Kidney tubule cell (primary cell): ENCODE results near the gene SLC25A13.

ENCODE experiments used
- DNase-seq: peaks from one replicate; pipeline ENCODE4 v3.0.0-alpha.2; 2018; ENCODE audit warnings: low spot score

SLC25A13 gene

GRCh38 chr7:96152706-96153105, 169.2 kb downstream of the SLC25A13 start:
- no peak for DNase-seq

- DNase-seq, result no peak
Observed at GRCh38 chr7:96151889-96152288, 170.0 kb downstream of the SLC25A13 start.

DNA sequence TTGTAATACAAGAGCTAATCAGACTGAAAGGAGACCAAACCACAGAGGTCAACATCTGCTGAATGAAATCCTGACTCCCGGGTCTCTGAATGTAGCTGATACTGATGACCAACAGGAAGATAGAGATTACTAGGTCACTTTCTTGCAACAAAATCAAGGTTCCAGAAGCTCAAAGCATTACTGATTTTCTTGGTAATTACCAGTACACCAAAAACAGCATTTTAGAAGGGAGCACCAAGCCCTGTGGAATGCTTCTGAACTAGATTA, 177.7 kb downstream of the SLC25A13 start:
- no peak for DNase-seq

GRCh38 chr7:96143495-96144259, 178.2 kb downstream of the SLC25A13 start:
- no peak for DNase-seq

- no peak for DNase-seq
Observed at GRCh38 chr7:96136600-96137239, 185.2 kb downstream of the SLC25A13 start.

DNA sequence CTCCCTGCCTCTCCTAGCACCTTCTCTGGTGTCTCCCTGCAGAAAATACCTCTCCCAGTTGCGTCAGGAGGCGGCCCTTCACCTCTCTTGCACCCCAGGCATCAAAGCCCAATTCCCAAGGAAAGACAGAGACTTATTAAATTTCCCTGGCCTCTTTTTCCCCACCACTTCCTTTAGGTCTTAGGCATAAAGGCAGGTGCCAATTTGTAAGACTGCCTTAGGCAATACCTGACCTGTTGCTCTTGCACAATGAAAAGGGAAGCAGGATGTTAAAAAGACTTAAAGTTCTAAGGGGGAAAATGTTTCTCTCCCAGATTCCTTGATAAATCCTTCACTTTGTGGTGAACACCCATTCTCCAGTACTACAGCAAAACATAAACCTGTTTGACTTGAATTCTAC, 186.7 kb downstream of the SLC25A13 start:
- DNase-seq, result peak; percentile 28

DNA sequence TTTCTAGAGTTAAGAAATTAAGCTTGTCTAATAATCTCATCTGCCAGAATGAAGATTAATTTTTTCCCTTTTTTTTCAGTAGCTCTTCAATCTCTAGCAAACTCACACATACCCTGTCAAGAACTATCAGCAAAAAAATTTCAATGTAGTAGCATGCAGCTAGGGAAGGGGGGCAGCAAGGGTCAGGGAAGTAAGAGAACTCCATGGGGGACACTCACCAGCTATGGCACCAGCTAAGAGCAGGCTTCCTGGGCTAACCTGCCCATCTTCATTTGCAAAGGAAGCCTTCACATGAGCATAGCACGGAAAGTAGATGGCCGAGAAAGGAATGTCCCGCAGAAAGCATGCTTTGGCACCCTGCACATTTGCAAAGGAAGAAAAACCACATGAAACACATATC, 190.4 kb downstream of the SLC25A13 start:
- DNase-seq, result no peak

GRCh38 chr7:96127746-96128145, 194.2 kb downstream of the SLC25A13 start:
- DNase-seq, result no peak

GRCh38 chr7:96126382-96126781, 195.5 kb downstream of the SLC25A13 start:
- peak; percentile 47 for DNase-seq

- no peak for DNase-seq
Observed at GRCh38 chr7:96122746-96123145, 199.2 kb downstream of the SLC25A13 start.

DNA sequence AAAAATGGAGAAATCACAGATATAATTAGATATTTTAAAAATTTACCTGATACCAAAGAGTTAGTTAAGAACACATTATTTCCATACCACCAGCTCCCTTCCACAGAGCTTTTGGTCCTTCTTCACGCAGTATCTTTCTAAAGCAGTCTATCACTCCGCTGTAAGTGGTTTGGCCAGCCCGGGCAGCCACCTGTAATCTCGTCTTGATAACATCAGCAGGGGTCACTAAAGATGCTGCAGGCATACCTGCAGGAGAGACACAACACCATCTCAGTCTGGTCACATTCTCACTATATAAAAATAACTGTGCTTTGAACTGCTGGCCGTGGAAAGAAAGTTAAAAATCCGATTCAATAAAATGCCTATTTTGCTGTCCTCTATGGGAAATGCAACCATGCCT, 200.1 kb downstream of the SLC25A13 start:
- no peak for DNase-seq

DNA sequence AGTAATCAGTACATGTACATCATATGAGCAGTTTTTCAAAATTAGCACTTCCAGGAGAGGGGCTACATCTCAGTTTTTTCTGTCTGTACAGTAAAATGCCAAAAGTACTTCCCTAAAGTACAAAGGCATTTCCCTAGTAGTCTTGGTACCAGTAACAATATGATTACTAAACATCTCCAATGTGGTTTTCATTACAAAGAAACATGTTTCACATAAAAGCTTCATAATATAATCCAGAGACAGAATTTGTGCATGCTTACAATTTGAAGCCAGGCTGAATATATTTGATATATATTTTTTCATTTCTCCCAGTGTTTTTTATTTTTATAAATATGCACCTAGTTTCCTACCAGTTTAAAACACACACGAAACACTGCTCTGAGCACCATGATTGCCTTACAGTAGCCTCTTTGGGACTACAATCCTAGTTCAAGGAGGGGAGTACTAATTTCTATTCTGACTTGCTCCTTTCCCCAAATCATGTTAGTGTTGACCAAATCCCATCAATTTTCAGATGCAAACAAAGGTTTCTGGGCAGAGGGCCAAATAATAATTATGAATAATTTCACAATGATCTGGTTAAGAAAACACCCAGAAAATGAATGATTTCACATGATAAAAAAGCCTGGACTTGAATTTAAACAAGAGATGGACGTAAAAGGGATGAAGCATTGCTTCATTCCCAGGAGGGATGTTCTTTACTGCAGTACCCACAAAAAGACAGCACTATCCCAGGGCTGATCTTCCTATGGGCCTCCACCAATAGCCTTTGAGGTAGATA, 201.3 kb downstream of the SLC25A13 start:
- no peak for DNase-seq

- DNase-seq, result no peak
Observed at GRCh38 chr7:96118449-96119001, 203.4 kb downstream of the SLC25A13 start.

GRCh38 chr7:96116173-96116572, 205.7 kb downstream of the SLC25A13 start:
- no peak for DNase-seq

GRCh38 chr7:96114190-96114589, 207.7 kb downstream of the SLC25A13 start:
- no peak for DNase-seq

DNA sequence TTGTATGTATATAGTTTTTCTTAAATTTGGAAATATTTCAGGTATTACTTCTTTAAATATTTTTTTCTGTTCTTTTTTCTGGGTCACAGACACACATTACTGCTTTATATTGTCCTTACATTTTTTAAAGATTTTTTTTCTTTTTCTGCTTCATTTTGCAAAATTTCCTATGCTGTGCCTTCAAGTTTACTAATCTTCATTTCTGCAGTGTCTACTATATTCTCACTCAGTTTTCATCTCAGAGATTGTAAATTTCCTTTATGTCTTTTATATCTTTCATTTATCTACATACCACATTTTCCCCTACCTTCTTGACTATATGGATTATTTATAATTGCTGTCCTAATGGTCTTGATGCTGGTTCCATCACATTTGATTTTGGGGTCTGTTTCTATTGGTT, 210.5 kb downstream of the SLC25A13 start:
- DNase-seq, result no peak

GRCh38 chr7:96104984-96105383, 216.9 kb downstream of the SLC25A13 start:
- DNase-seq, result no peak

DNA sequence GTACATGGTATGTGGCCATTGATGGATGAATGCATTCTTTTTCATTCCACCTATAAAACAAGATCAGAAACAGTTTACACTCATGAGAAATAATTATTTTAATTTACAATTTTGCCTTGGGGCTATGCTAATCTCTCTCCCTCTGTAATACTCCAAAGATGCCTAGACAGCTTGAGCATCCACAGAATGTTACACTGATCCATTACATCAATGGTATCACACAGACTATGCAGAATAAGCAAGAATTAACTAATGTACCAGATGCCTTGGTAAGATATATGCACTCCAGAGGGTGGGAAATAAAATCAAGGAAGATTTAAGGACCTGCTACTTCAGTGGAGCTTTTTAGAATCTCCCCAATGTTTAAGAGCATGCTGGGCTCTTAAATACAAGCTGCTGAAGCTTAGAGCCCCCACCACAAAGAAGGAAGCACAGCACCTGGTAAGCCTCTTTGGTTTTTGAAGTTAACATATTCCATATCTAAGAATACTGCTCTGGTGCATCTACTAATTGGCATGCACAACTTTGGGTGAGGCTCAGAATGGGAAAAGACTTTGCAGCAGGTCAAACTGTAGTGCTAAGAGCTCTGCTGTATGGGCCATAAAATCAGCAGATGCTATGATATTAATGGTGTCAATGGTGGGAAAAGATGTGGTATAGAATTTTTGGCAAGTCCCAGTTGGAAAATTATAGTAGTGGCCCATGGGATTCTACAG, 219.6 kb downstream of the SLC25A13 start:
- no peak for DNase-seq

DNA sequence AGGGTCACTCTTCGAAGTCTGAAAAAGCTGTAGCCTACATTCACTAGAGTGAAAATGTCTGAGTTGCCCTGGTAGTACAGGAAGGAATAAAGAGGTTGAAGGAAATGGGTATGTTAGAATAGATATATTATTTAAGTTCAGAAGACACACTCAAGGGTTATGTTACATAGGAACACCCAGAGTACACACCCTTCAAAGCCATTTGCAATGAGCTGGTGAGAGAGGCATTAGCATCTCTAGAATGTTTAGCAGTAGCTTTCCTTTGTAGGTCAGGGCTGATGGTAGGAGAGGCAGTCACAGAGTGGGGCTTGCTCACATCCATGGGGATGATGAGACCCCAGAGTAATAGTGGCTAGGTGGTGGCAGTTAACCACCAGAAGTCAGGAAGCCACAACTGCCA, 221.2 kb downstream of the SLC25A13 start:
- DNase-seq, result no peak

- no peak for DNase-seq
Observed at GRCh38 chr7:96097835-96098234, 224.1 kb downstream of the SLC25A13 start.

DNA sequence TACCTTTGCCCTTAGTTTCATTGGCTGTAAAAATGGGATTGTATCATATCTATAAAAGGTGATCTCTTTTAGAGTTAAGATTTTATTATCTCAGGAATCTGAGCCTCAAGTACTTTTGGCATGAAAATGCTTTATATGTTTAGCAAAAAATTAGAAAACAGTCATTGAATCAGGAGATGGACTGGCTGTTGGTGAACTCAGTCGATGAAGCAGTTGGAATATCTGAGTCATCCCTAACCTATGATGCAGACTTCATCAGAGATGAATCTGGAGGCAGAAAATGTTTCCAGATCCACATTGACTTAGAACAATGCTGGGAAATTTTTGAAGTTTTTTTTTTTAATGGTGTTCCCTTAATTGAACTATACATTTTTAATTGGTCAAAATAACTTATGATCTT, 228.5 kb downstream of the SLC25A13 start:
- peak; percentile 70 for DNase-seq

GRCh38 chr7:96090756-96091155, 231.1 kb downstream of the SLC25A13 start:
- no peak for DNase-seq
